AG09319 (cell line): ENCODE measurements around the gene KIAA0586.
"Not testable (repeated sequence)": the region's sequence is repeated elsewhere in the genome, so short reads cannot be mapped to it uniquely, and the experiment has no call there.

Experiments
- DNase-seq: peaks from one replicate; pipeline ENCODE4 v3.0.0-alpha.2; 2010; ENCODE audit warnings: low read depth; ENCODE audit errors: extremely low read depth
- CTCF ChIP-seq: IDR thresholded peaks from 2 replicates; pipeline ENCODE4 v1.5.1; 2011; ENCODE audit warnings: low read depth, mild to moderate bottlenecking, inconsistent platforms, low read length, moderate library complexity

KIAA0586 gene

GRCh38 chr14:58572863-58573262, 145.3 kb downstream of the KIAA0586 start:
- no peak for DNase-seq
- no peak for TF ChIP-seq CTCF

- DNase-seq = no peak
- TF ChIP-seq CTCF = no peak
Measured at GRCh38 chr14:58574623-58575022, 147.1 kb downstream of the KIAA0586 start.

- no peak for TF ChIP-seq CTCF
- no peak for DNase-seq
Measured at GRCh38 chr14:58575956-58576355, 148.4 kb downstream of the KIAA0586 start.

GRCh38 chr14:58580035-58580434, 152.5 kb downstream of the KIAA0586 start:
- DNase-seq = not testable (repeated sequence)

GRCh38 chr14:58581389-58581788, 153.9 kb downstream of the KIAA0586 start:
- DNase-seq = not testable (repeated sequence)

- DNase-seq = peak; percentile 22
- TF ChIP-seq CTCF = no peak
Measured at GRCh38 chr14:58584383-58584782, 156.9 kb downstream of the KIAA0586 start.

GRCh38 chr14:58587271-58587670, 159.8 kb downstream of the KIAA0586 start:
- no peak for TF ChIP-seq CTCF
- DNase-seq = peak; percentile 45

GRCh38 chr14:58588321-58588720, 160.8 kb downstream of the KIAA0586 start:
- not testable (repeated sequence) for DNase-seq

- TF ChIP-seq CTCF = no peak
- DNase-seq = no peak
Measured at GRCh38 chr14:58593977-58594376, 166.5 kb downstream of the KIAA0586 start.
